H9 (cell line): ENCODE results near the gene MAPKAP1. TPM values are rescaled to one million over a fixed set of nuclear protein-coding genes. Genes with fewer than 3 reads are reported as not detected.

Experiments used
- DNase-seq: peaks from one replicate; pipeline ENCODE4 v3.0.0-alpha.2; 2017
- H2AFZ ChIP-seq: one replicate; pipeline ENCODE4 v1.6.1; 2013; ENCODE audit warnings: mild to moderate bottlenecking, low read length, control low read depth, moderate library complexity
- H2AK5ac ChIP-seq: 2 replicates; pipeline ENCODE4 v1.6.1; 2013; ENCODE audit warnings: low read length, control low read depth, mixed read lengths; ENCODE audit not compliant: insufficient read length
- H2BK120ac ChIP-seq: one replicate; pipeline ENCODE4 v1.6.1; 2013; ENCODE audit warnings: low read depth, mild to moderate bottlenecking, low read length, control low read depth, inconsistent platforms; ENCODE audit not compliant: poor library complexity, severe bottlenecking
- H2BK12ac ChIP-seq: 2 replicates; pipeline ENCODE4 v1.6.1; 2013; ENCODE audit warnings: low read length, control low read depth, mixed read lengths, low read depth; ENCODE audit not compliant: insufficient read length
- H2BK15ac ChIP-seq: 2 replicates; pipeline ENCODE4 v1.6.1; 2013; ENCODE audit warnings: low read depth, low read length, control low read depth
- H2BK20ac ChIP-seq: one replicate; pipeline ENCODE4 v1.6.1; 2013; ENCODE audit warnings: low read depth, mild to moderate bottlenecking, low read length, control low read depth, inconsistent platforms; ENCODE audit not compliant: poor library complexity, severe bottlenecking
- H2BK5ac ChIP-seq: 2 replicates; pipeline ENCODE4 v1.6.1; 2013; ENCODE audit warnings: low read length, control low read depth, mixed read lengths; ENCODE audit not compliant: insufficient read length
- H3K14ac ChIP-seq: 2 replicates; pipeline ENCODE4 v1.6.1; 2013; ENCODE audit warnings: low read length, control low read depth; ENCODE audit not compliant: insufficient read depth
- H3K18ac ChIP-seq: 2 replicates; pipeline ENCODE4 v1.6.1; 2013; ENCODE audit warnings: low read depth, mild to moderate bottlenecking, mixed read lengths, low read length, control low read depth; ENCODE audit not compliant: insufficient read length
- H3K23ac ChIP-seq: 2 replicates; pipeline ENCODE4 v1.6.1; 2013; ENCODE audit warnings: low read length, control low read depth, mixed read lengths, low read depth; ENCODE audit not compliant: insufficient read length
- H3K23me2 ChIP-seq: 2 replicates; pipeline ENCODE4 v1.6.1; 2013; ENCODE audit warnings: low read depth, mild to moderate bottlenecking, mixed read lengths, low read length, control low read depth; ENCODE audit not compliant: insufficient read length, poor library complexity, severe bottlenecking
- H3K27ac ChIP-seq: 2 replicates; pipeline ENCODE4 v1.5.1; 2013; ENCODE audit warnings: low read length, control low read depth, mixed read lengths, low read depth; ENCODE audit not compliant: insufficient read length
- H3K27me3 ChIP-seq: 2 replicates; pipeline ENCODE4 v1.6.1; 2013; ENCODE audit warnings: low read length, control low read depth, inconsistent platforms; ENCODE audit not compliant: insufficient read depth
- H3K4ac ChIP-seq: 2 replicates; pipeline ENCODE4 v1.6.1; 2013; ENCODE audit warnings: low read depth, mild to moderate bottlenecking, control low read depth, inconsistent platforms, low read length, moderate library complexity
- H3K4me1 ChIP-seq: 2 replicates; pipeline ENCODE4 v1.6.1; 2013; ENCODE audit warnings: low read length, control low read depth, inconsistent platforms; ENCODE audit not compliant: insufficient read depth
- H3K4me2 ChIP-seq: 2 replicates; pipeline ENCODE4 v1.6.1; 2013; ENCODE audit warnings: low read length, control low read depth, mixed read lengths; ENCODE audit not compliant: insufficient read length, insufficient read depth
- H3K56ac ChIP-seq: 2 replicates; pipeline ENCODE4 v1.6.1; 2013; ENCODE audit warnings: low read depth, mild to moderate bottlenecking, mixed read lengths, low read length, control low read depth; ENCODE audit not compliant: insufficient read length
- H3K79me1 ChIP-seq: 2 replicates; pipeline ENCODE4 v1.6.1; 2013; ENCODE audit warnings: low read depth, mild to moderate bottlenecking, moderate library complexity, low read length, control low read depth, inconsistent platforms; ENCODE audit not compliant: insufficient read depth, poor library complexity, severe bottlenecking
- H3K79me2 ChIP-seq: 2 replicates; pipeline ENCODE4 v1.6.1; 2013; ENCODE audit warnings: low read length, control low read depth, inconsistent platforms; ENCODE audit not compliant: insufficient read depth
- H3K9ac ChIP-seq: 2 replicates; pipeline ENCODE4 v1.6.1; 2013; ENCODE audit warnings: low read length, control low read depth, mixed read lengths; ENCODE audit not compliant: insufficient read length; ENCODE audit errors: extremely low read depth
- H3K9me3 ChIP-seq: one replicate; pipeline ENCODE4 v1.6.1; 2013; ENCODE audit warnings: low read depth, low read length, inconsistent platforms; ENCODE audit not compliant: control insufficient read depth
- H3T11ph ChIP-seq: one replicate; pipeline ENCODE4 v1.6.1; 2013; ENCODE audit warnings: mild to moderate bottlenecking, low read length, control low read depth, inconsistent platforms
- H4K20me1 ChIP-seq: one replicate; pipeline ENCODE4 v1.6.1; 2013; ENCODE audit not compliant: control insufficient read depth, insufficient read length, insufficient read depth
- H4K5ac ChIP-seq: 2 replicates; pipeline ENCODE4 v1.6.1; 2013; ENCODE audit warnings: low read depth, mild to moderate bottlenecking, mixed read lengths, low read length, control low read depth; ENCODE audit not compliant: insufficient read length
- H4K8ac ChIP-seq: replicated peaks from 2 replicates; pipeline ENCODE4 v1.6.1; 2013; ENCODE audit warnings: low read length, control low read depth, mixed read lengths, low read depth; ENCODE audit not compliant: insufficient read length
- H4K91ac ChIP-seq: 2 replicates; pipeline ENCODE4 v1.6.1; 2013; ENCODE audit warnings: low read depth, mild to moderate bottlenecking, moderate library complexity, mixed read lengths, low read length, control low read depth; ENCODE audit not compliant: insufficient read length
- H3K27ac Mint-ChIP-seq, 3 experiments: 2 replicates in 2 of 3; 3 replicates in 1 of 3; pipeline ENCODE4 v1.8.0; 2020 to 2021; ENCODE audit warnings: mixed read lengths in 3 of 3, mild to moderate bottlenecking in 1 of 3, moderate library complexity in 1 of 3
- H3K27me3 Mint-ChIP-seq: 2 replicates; pipeline ENCODE4 v1.8.0; 2021; ENCODE audit warnings: low read depth, mild to moderate bottlenecking, moderate library complexity, mixed read lengths
- H3K36me3 Mint-ChIP-seq, 3 experiments: 2 replicates in 2 of 3; 3 replicates in 1 of 3; pipeline ENCODE4 v1.8.0; 2020 to 2021; ENCODE audit warnings: low read depth in 3 of 3, mixed read lengths in 3 of 3; ENCODE audit not compliant: insufficient read depth in 1 of 3
- H3K4me1 Mint-ChIP-seq, 2 experiments: 2 replicates each; pipeline ENCODE4 v1.8.0; 2020; ENCODE audit warnings: mixed read lengths in 2 of 2
- H3K4me3 Mint-ChIP-seq, 2 experiments: 2 replicates in 1 of 2; 3 replicates in 1 of 2; pipeline ENCODE4 v1.8.0; 2020 to 2021; ENCODE audit warnings: mild to moderate bottlenecking in 2 of 2, mixed read lengths in 2 of 2, moderate library complexity in 1 of 2
- H3K9me3 Mint-ChIP-seq, 2 experiments: 2 replicates in 1 of 2; 3 replicates in 1 of 2; pipeline ENCODE4 v1.8.0; 2020; ENCODE audit warnings: mild to moderate bottlenecking in 2 of 2, mixed read lengths in 2 of 2, moderate library complexity in 1 of 2
- CTCF ChIP-seq: fragments of 200-600 bp; sonication (generic); conservative IDR thresholded peaks from 3 replicates; pipeline ENCODE4 v1.8.0; 2021; ENCODE audit warnings: antibody characterized with exemption, mild to moderate bottlenecking
- WGBS: extraction: QIAGEN DNeasy Blood & Tissue Kit; methylation state at CpG from one replicate; pipeline ENCODE4 v1.1.7; 2013; ENCODE audit warnings: missing lambda C conversion rate, low lambda C conversion rate, mixed read lengths; ENCODE audit not compliant: insufficient read length; ENCODE audit errors: extremely low coverage; 5-methylcytosine and 5-hydroxymethylcytosine counted together
- total RNA-seq: library from RNA; stranded (reverse); gene quantifications from 2 replicates; pipeline ENCODE4 v1.2.1, GENCODE V29; 2021

MAPKAP1 gene
- total RNA-seq, 1 experiment from 2014 or later, result 97.0 TPM

- Histone ChIP-seq H4K8ac (no peak overlapping the region), H2AK5ac (no peak overlapping the region), H2BK12ac (no peak overlapping the region), H3T11ph (no peak overlapping the region), H3K4me1 (peaks cover 14% of the 10 kb centered on the region), H2BK5ac (no peak overlapping the region), H4K5ac (no peak overlapping the region), H3K14ac (no peak overlapping the region), H3K79me2 (no peaks in the 10 kb centered on the region), H2BK20ac (no peak overlapping the region), H4K20me1 (no peaks in the 10 kb centered on the region), H3K27me3 (no peaks in the 10 kb centered on the region), H3K4ac (no peak overlapping the region), H3K23ac (no peak overlapping the region), H3K18ac (no peak overlapping the region), H3K23me2 (no peaks in the 10 kb centered on the region), H3K9ac (no peak overlapping the region), H3K9me3 (no peaks in the 10 kb centered on the region), H4K91ac (no peak overlapping the region), H2BK15ac (no peak overlapping the region), H2BK120ac (no peak overlapping the region), H2AFZ (no peak overlapping the region), H3K56ac (no peak overlapping the region), H3K79me1 (no peaks in the 10 kb centered on the region), H3K4me2 (no peak overlapping the region), H3K27ac (no peak overlapping the region)
- DNase-seq, result no peak
- WGBS, result no CpG with 5 or more reads among the region's 3 CpGs
- peaks cover 47 to 49% of the 10 kb centered on the region in 2 experiments for H3K4me1 Mint-ChIP-seq
- peaks cover 0 to 2% (median 0%) of the 10 kb centered on the region in 3 experiments; a peak in 1 of 7 replicates for H3K36me3 Mint-ChIP-seq
- no peak overlapping the region for H3K4me3 Mint-ChIP-seq
- TF ChIP-seq CTCF, result no peak
- no peaks in the 10 kb centered on the region for H3K9me3 Mint-ChIP-seq
- H3K27me3 Mint-ChIP-seq, result no peaks in the 10 kb centered on the region
- no peak overlapping the region for H3K27ac Mint-ChIP-seq
Measured at GRCh38 chr9:125519734-125520133, 187.3 kb downstream of the MAPKAP1 start.
